Measurements from ENCODE around the gene MPHOSPH8.

- TF ChIP-seq CTCF (IDR thresholded peaks at IDR 0.05; ENCODE audit: low read depth, low read length, poor library complexity, severe bottlenecking) (no peak), EZH2phosphoT487 (IDR thresholded peaks at IDR 0.05; ENCODE audit: borderline replicate concordance, low read length) (no peak)
These were observed 9.2 kb upstream of the MPHOSPH8 start for GRCh38 chr13:19624265-19624664.

Measured in DOHH2 (cell line).